GM18868 (cell line): ENCODE results near the gene SMIM8.
"Not testable (repeated sequence)": the region's sequence is repeated elsewhere in the genome, so short reads cannot be mapped to it uniquely, and the experiment has no call there.

Experiments used
- ATAC-seq: cut with Tn5 transposase; IDR thresholded peaks from one replicate; pipeline ENCODE4 v1.9.1; 2021; ENCODE audit warnings: mild to moderate bottlenecking, moderate library complexity; ENCODE audit not compliant: unreplicated experiment

SMIM8 gene

GRCh38 chr6:87322304-87323212 lies at the start of gene SMIM8:
Gene SMIM8 (plus strand): TSS chr6:87322588. CDS start chr6:87337032, 14,444 bp downstream.
- peak; percentile 100 for ATAC-seq

GRCh38 chr6:87274660-87275274 lies 47.6 kb upstream of the SMIM8 start:
- ATAC-seq = no peak

- ATAC-seq = no peak
These were observed 45.8 kb upstream of the SMIM8 start for GRCh38 chr6:87276624-87277023.

- ATAC-seq = no peak
These were observed 45.3 kb upstream of the SMIM8 start for GRCh38 chr6:87277123-87277522.

GRCh38 chr6:87279196-87279595 lies 43.2 kb upstream of the SMIM8 start:
- no peak for ATAC-seq

GRCh38 chr6:87281426-87281825 lies 41.0 kb upstream of the SMIM8 start:
- no peak for ATAC-seq

- no peak for ATAC-seq
These were observed 39.6 kb upstream of the SMIM8 start for GRCh38 chr6:87282743-87283142.

GRCh38 chr6:87283461-87283860 lies 38.9 kb upstream of the SMIM8 start:
- no peak for ATAC-seq

GRCh38 chr6:87287251-87287650 lies 35.1 kb upstream of the SMIM8 start:
- no peak for ATAC-seq

GRCh38 chr6:87289571-87289970 lies 32.8 kb upstream of the SMIM8 start:
- ATAC-seq = no peak

GRCh38 chr6:87291883-87292282 lies 30.5 kb upstream of the SMIM8 start:
- ATAC-seq = no peak

GRCh38 chr6:87293526-87293925 lies 28.9 kb upstream of the SMIM8 start:
- ATAC-seq = no peak

GRCh38 chr6:87297119-87297518 lies 25.3 kb upstream of the SMIM8 start:
- no peak for ATAC-seq

- ATAC-seq = not testable (repeated sequence)
These were observed 21.1 kb upstream of the SMIM8 start for GRCh38 chr6:87301277-87301676.

GRCh38 chr6:87308970-87309369 lies 13.4 kb upstream of the SMIM8 start:
- ATAC-seq = no peak

- ATAC-seq = no peak
These were observed 9.5 kb upstream of the SMIM8 start for GRCh38 chr6:87312860-87313259.

- ATAC-seq = no peak
These were observed 7.3 kb upstream of the SMIM8 start for GRCh38 chr6:87315071-87315470.

GRCh38 chr6:87319271-87319987 lies 3.0 kb upstream of the SMIM8 start:
- no peak for ATAC-seq

- not testable (repeated sequence) for ATAC-seq
These were observed 1.5 kb downstream of the SMIM8 start for GRCh38 chr6:87323880-87324279.

GRCh38 chr6:87330961-87331360 lies 8.6 kb downstream of the SMIM8 start:
- no peak for ATAC-seq

GRCh38 chr6:87333033-87333432 lies 10.6 kb downstream of the SMIM8 start:
- ATAC-seq = no peak
